ENCODE measurements around the gene HOXA3. TPM values are rescaled to one million over a fixed set of nuclear protein-coding genes. Genes with fewer than 3 reads are reported as not detected.

The HOXA3 gene
- total RNA-seq, 1 experiment from 2014 or later: 30.2 TPM

DNA sequence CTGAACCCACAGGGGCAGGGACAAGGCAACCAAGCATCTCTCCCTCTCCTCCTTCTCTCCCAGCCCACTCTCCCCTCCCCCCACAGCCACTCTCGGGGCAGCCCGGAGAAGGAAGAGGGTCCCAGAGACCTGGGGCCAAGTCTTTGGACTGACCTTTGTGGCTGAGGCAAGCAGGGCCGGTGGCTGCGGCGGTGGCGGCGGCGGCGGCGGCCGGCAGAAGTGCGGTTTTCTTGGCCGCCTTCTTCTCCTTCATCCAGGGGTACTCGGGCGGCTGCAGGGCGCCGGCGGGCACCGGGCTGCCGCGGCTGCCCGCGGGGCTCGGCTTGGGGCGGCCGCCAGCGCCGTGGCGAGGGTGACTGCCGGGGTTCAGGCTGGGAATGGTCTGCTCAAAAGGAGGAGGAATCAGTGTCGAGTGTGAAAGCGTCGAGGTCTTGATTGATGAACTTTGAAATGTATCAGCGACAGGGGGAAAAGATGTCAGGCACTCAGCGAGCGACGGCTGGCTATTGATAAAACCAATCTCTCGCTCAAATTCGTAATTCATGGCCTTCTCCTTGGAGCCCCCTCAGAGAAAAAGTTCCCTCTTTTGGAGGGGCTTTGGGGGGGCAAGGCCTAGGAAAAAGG, 50.3 kb downstream of the HOXA3 start:
- peaks cover 10% of the 10 kb centered on the region; the same call in 1 of the 2 replicates for H3K36me3 ChIP-seq (ENCODE audit: control insufficient read depth, insufficient read depth, low read length)
- no peak overlapping the region for H3K4me3 ChIP-seq (ENCODE audit: low read depth in 2 of 2, low read length in 2 of 2)
- peak overlapping the region; percentile 99 for H3K27ac ChIP-seq (ENCODE audit: low read length)
- ChIA-PET CTCF (no interaction called here), POLR2A (no interaction called here)
- intact Hi-C loops (cut with micrococcal nuclease; ENCODE audit: unreplicated experiment): no loop called here
- no TSS peak for BruUV-seq (replicated peaks)
- TF ChIP-seq SIN3A (IDR thresholded peaks at IDR 0.05; ENCODE audit: borderline replicate concordance, insufficient read depth, low read depth, low read length) (no peak), TCF7L2 (IDR thresholded peaks at IDR 0.05; ENCODE audit: low read depth, low read length) (no peak), CTCF (IDR thresholded peaks at IDR 0.05) (no peak), POLR2AphosphoS5 (IDR thresholded peaks at IDR 0.05; ENCODE audit: low read depth, low read length) (no peak)
- TF ChIP-seq, protein P1, sequence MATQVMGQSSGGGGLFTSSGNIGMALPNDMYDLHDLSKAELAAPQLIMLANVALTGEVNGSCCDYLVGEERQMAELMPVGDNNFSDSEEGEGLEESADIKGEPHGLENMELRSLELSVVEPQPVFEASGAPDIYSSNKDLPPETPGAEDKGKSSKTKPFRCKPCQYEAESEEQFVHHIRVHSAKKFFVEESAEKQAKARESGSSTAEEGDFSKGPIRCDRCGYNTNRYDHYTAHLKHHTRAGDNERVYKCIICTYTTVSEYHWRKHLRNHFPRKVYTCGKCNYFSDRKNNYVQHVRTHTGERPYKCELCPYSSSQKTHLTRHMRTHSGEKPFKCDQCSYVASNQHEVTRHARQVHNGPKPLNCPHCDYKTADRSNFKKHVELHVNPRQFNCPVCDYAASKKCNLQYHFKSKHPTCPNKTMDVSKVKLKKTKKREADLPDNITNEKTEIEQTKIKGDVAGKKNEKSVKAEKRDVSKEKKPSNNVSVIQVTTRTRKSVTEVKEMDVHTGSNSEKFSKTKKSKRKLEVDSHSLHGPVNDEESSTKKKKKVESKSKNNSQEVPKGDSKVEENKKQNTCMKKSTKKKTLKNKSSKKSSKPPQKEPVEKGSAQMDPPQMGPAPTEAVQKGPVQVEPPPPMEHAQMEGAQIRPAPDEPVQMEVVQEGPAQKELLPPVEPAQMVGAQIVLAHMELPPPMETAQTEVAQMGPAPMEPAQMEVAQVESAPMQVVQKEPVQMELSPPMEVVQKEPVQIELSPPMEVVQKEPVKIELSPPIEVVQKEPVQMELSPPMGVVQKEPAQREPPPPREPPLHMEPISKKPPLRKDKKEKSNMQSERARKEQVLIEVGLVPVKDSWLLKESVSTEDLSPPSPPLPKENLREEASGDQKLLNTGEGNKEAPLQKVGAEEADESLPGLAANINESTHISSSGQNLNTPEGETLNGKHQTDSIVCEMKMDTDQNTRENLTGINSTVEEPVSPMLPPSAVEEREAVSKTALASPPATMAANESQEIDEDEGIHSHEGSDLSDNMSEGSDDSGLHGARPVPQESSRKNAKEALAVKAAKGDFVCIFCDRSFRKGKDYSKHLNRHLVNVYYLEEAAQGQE (IDR thresholded peaks at IDR 0.05; ENCODE audit: insufficient read depth in 1 of 2, low read depth in 2 of 2, low read length in 1 of 2): no peak
- no peak for ATAC-seq
- no peaks in the 10 kb centered on the region for H3K9me3 ChIP-seq (ENCODE audit: control insufficient read depth, insufficient read depth, low read depth, low read length)
- no peak for DNase-seq (ENCODE audit: low read depth, low spot score)
- no peaks in the 10 kb centered on the region for H3K27me3 ChIP-seq (ENCODE audit: control insufficient read depth, insufficient read depth, low read length)
- peaks cover 71% of the 10 kb centered on the region for H3K4me1 ChIP-seq (ENCODE audit: control insufficient read depth, insufficient read depth, low read length)
- in situ Hi-C loops (cut with HindIII; ENCODE audit: low pct_unique_long_range_greater_than_20kb, low sequenced_read_pairs): no loop called here

- intact Hi-C loops (cut with micrococcal nuclease; ENCODE audit: unreplicated experiment): no loop called here
- peak overlapping the region; percentile 99 for H3K27ac ChIP-seq (ENCODE audit: low read length)
- H3K27me3 ChIP-seq (ENCODE audit: control insufficient read depth, insufficient read depth, low read length): no peaks in the 10 kb centered on the region
- H3K4me1 ChIP-seq (ENCODE audit: control insufficient read depth, insufficient read depth, low read length): peaks cover 70% of the 10 kb centered on the region
- ATAC-seq (no peak), DNase-seq (ENCODE audit: low read depth, low spot score) (no peak)
- no TSS peak for BruUV-seq (replicated peaks)
- POLR2A ChIA-PET: no interaction called here
- TF ChIP-seq, protein P1 (IDR thresholded peaks at IDR 0.05; ENCODE audit: insufficient read depth in 1 of 2, low read depth in 2 of 2, low read length in 1 of 2): no peak
- TF ChIP-seq CTCF (IDR thresholded peaks at IDR 0.05) (no peak), SIN3A (IDR thresholded peaks at IDR 0.05; ENCODE audit: borderline replicate concordance, insufficient read depth, low read depth, low read length) (no peak), POLR2AphosphoS5 (IDR thresholded peaks at IDR 0.05; ENCODE audit: low read depth, low read length) (no peak), TCF7L2 (IDR thresholded peaks at IDR 0.05; ENCODE audit: low read depth, low read length) (no peak)
- peaks cover 9% of the 10 kb centered on the region; the same call in 1 of the 2 replicates for H3K36me3 ChIP-seq (ENCODE audit: control insufficient read depth, insufficient read depth, low read length)
- CTCF ChIA-PET: no interaction called here
- no peaks in the 10 kb centered on the region for H3K9me3 ChIP-seq (ENCODE audit: control insufficient read depth, insufficient read depth, low read depth, low read length)
- in situ Hi-C loops (cut with HindIII; ENCODE audit: low pct_unique_long_range_greater_than_20kb, low sequenced_read_pairs): no loop called here
- peak overlapping the region in 1 of 2 experiments; percentile 0; a peak in 1 of 4 replicates for H3K4me3 ChIP-seq (ENCODE audit: low read depth in 2 of 2, low read length in 2 of 2)
These were observed 51.0 kb downstream of the HOXA3 start for GRCh38 chr7:27101171-27101956.
